A549 (cell line): ENCODE measurements around the gene BCL2. TPM values are rescaled to one million over a fixed set of nuclear protein-coding genes. Genes with fewer than 3 reads are reported as not detected.

ENCODE experiments used
- ATAC-seq, 2 experiments: fragments of 200-7000 bp in 1 of 2; fragments of >200 bp in 1 of 2; cut with Nextera tagmentation in 1 of 2; cut with Tn5 transposase in 1 of 2; 3 replicates each; pipeline versions ENCODE4 v1.8.0 to v1.9.1; 2018 to 2020; ENCODE audit warnings: mild to moderate bottlenecking in 1 of 2, moderate library complexity in 1 of 2
- CTCF ChIA-PET: fragments of 300-600 bp; sonication (Branson Sonifier 250); formaldehyde crosslinking; extraction: SDS; loops from one replicate; lab custom pipeline; 2021; ENCODE audit warnings: antibody characterized with exemption, inconsistent platforms; lab: Yijun Ruan, JAX
- POLR2A ChIA-PET: fragments of 350-600 bp; formaldehyde crosslinking; extraction: SDS; loops from one replicate; lab custom pipeline; 2021; ENCODE audit warnings: antibody characterized with exemption, inconsistent platforms; lab: Yijun Ruan, JAX
- DNase-seq, 2 experiments: peaks; one replicate each; pipeline versions ENCODE4 v3.0.0 to v3.0.0-alpha.2; 2011 to 2016; ENCODE audit warnings: low read depth in 1 of 2, low spot score in 1 of 2
- FAIRE-seq: peaks from 2 replicates; lab custom pipeline; 2011; peaks lifted over from hg19 to GRCh38; lab: Jason Lieb, UNC
- H3K27ac ChIP-seq, 2 experiments: fragments of >200 bp; sonication (Bioruptor Twin); formaldehyde crosslinking; 3 replicates each; pipeline ENCODE4 v1.5.1; 2016 to 2017
- H3K4me1 ChIP-seq: fragments of >200 bp; sonication (Bioruptor Twin); formaldehyde crosslinking; 3 replicates; pipeline ENCODE4 v1.6.1; 2016
- H3K4me2 ChIP-seq: fragments of >200 bp; sonication (Bioruptor Twin); formaldehyde crosslinking; 3 replicates; pipeline ENCODE4 v1.6.1; 2016
- H3K4me3 ChIP-seq: fragments of >200 bp; sonication (Bioruptor Twin); formaldehyde crosslinking; 3 replicates; pipeline ENCODE4 v1.5.1; 2016
- H3K9me3 ChIP-seq: fragments of >200 bp; sonication (Bioruptor Twin); formaldehyde crosslinking; 3 replicates; pipeline ENCODE4 v1.6.1; 2016
- BHLHE40 ChIP-seq: IDR thresholded peaks from 2 replicates; pipeline ENCODE4 v1.6.1; 2012; ENCODE audit warnings: low read depth, low read length, inconsistent platforms
- CBX2 ChIP-seq: fragments of 200-600 bp; sonication (generic); IDR thresholded peaks from 2 replicates; pipeline ENCODE4 v1.6.1; 2016; ENCODE audit warnings: low read depth, mild to moderate bottlenecking, borderline replicate concordance
- CHD2 ChIP-seq: fragments of 150-350 bp; IDR thresholded peaks from 2 replicates; pipeline ENCODE4 v1.6.1; 2014; ENCODE audit warnings: low read length; ENCODE audit not compliant: partially characterized antibody
- EHF ChIP-seq: fragments of 250-450 bp; sonication (Bioruptor Pico); IDR thresholded peaks from 2 replicates; pipeline ENCODE4 v1.5.0; 2020; ENCODE audit warnings: mild to moderate bottlenecking
- EHMT2 ChIP-seq: fragments of 200-600 bp; sonication (generic); IDR thresholded peaks from 2 replicates; pipeline ENCODE4 v1.6.1; 2016; ENCODE audit warnings: antibody characterized with exemption, low read depth, mild to moderate bottlenecking, moderate library complexity
- EP300 ChIP-seq, 2 experiments: fragments of >200 bp; sonication (Bioruptor Twin); formaldehyde crosslinking; IDR thresholded peaks; 2 replicates in 1 of 2; 3 replicates in 1 of 2; pipeline ENCODE4 v1.6.1; 2016 to 2017
- ESRRA ChIP-seq: fragments of 150-350 bp; IDR thresholded peaks from 2 replicates; pipeline ENCODE4 v1.6.1; 2014; ENCODE audit warnings: mild to moderate bottlenecking, low read length, borderline replicate concordance
- FOXS1 ChIP-seq: fragments of 250-450 bp; sonication (Bioruptor Pico); IDR thresholded peaks from 2 replicates; pipeline ENCODE4 v1.5.0; 2020; ENCODE audit warnings: mild to moderate bottlenecking, moderate library complexity
- GATA3 ChIP-seq: IDR thresholded peaks from 2 replicates; pipeline ENCODE4 v1.6.1; 2012; ENCODE audit warnings: borderline replicate concordance
- HDAC2 ChIP-seq: fragments of 200-600 bp; sonication (generic); IDR thresholded peaks from 2 replicates; pipeline ENCODE4 v1.6.1; 2016
- HEYL ChIP-seq: fragments of 250-450 bp; sonication (Bioruptor Pico); IDR thresholded peaks from 2 replicates; pipeline ENCODE4 v1.8.0; 2021; ENCODE audit warnings: mild to moderate bottlenecking, moderate library complexity
- HOXA7 ChIP-seq: fragments of 250-450 bp; sonication (Bioruptor Pico); IDR thresholded peaks from 2 replicates; pipeline ENCODE4 v1.5.0; 2020; ENCODE audit warnings: mild to moderate bottlenecking, moderate library complexity
- HOXB13 ChIP-seq: fragments of 250-450 bp; sonication (Bioruptor Pico); IDR thresholded peaks from 2 replicates; pipeline ENCODE4 v1.5.0; 2020; ENCODE audit warnings: low read depth, mild to moderate bottlenecking, moderate library complexity
- HOXB5 ChIP-seq: fragments of 250-450 bp; sonication (Bioruptor Pico); IDR thresholded peaks from 2 replicates; pipeline ENCODE4 v1.5.0; 2020; ENCODE audit warnings: mild to moderate bottlenecking, moderate library complexity
- KDM1A ChIP-seq: fragments of 200-600 bp; sonication (generic); IDR thresholded peaks from 2 replicates; pipeline ENCODE4 v1.6.1; 2016; ENCODE audit warnings: low read depth, mild to moderate bottlenecking
- MYC ChIP-seq: IDR thresholded peaks from 2 replicates; pipeline ENCODE4 v1.6.1; 2012; ENCODE audit warnings: mild to moderate bottlenecking, inconsistent platforms, low read length, improper control_type of control experiment, borderline replicate concordance
- NPAS2 ChIP-seq: fragments of 250-450 bp; sonication (Bioruptor Pico); IDR thresholded peaks from 2 replicates; pipeline ENCODE4 v1.8.0; 2022; ENCODE audit warnings: mild to moderate bottlenecking, moderate library complexity, borderline replicate concordance
- NR3C1 ChIP-seq: fragments of >200 bp; sonication (Bioruptor Twin); formaldehyde crosslinking; IDR thresholded peaks from 3 replicates; pipeline ENCODE4 v1.6.1; 2017
- POLR2A ChIP-seq: IDR thresholded peaks from 2 replicates; pipeline ENCODE4 v1.6.1; 2012; ENCODE audit warnings: mild to moderate bottlenecking, low read length
- RAD21 ChIP-seq, 2 experiments: fragments of >200 bp in 1 of 2; sonication (Bioruptor Twin) in 1 of 2; formaldehyde crosslinking in 1 of 2; IDR thresholded peaks in 1 of 2; conservative IDR thresholded peaks in 1 of 2; 2 replicates in 1 of 2; 3 replicates in 1 of 2; pipeline ENCODE4 v1.6.1; 2012 to 2018; ENCODE audit warnings: inconsistent platforms in 1 of 2
- RARB ChIP-seq: fragments of 250-450 bp; sonication (Bioruptor Pico); IDR thresholded peaks from 2 replicates; pipeline ENCODE4 v1.8.0; 2021; ENCODE audit warnings: mild to moderate bottlenecking, moderate library complexity
- RCOR1 ChIP-seq: fragments of 150-350 bp; IDR thresholded peaks from 2 replicates; pipeline ENCODE4 v1.6.1; 2014; ENCODE audit warnings: antibody characterized with exemption, low read length, low read depth
- RFX5 ChIP-seq: fragments of 450-650 bp; IDR thresholded peaks from 2 replicates; pipeline ENCODE4 v1.7.1; 2014; ENCODE audit warnings: antibody characterized with exemption, mild to moderate bottlenecking, moderate library complexity
- RNF2 ChIP-seq: fragments of 200-600 bp; sonication (generic); IDR thresholded peaks from 2 replicates; pipeline ENCODE4 v1.6.1; 2016; ENCODE audit warnings: low read depth, mild to moderate bottlenecking, antibody characterized with exemption, moderate library complexity, borderline replicate concordance
- SMC3 ChIP-seq: fragments of >200 bp; sonication (Bioruptor Twin); formaldehyde crosslinking; IDR thresholded peaks from 3 replicates; pipeline ENCODE4 v1.6.1; 2018; ENCODE audit warnings: inconsistent platforms
- SREBF2 ChIP-seq: fragments of 450-650 bp; IDR thresholded peaks from 2 replicates; pipeline ENCODE4 v1.6.1; 2014; ENCODE audit warnings: mild to moderate bottlenecking, moderate library complexity
- TP53 ChIP-seq: fragments of 250-450 bp; sonication (Bioruptor Pico); IDR thresholded peaks from 2 replicates; pipeline ENCODE4 v1.5.0; 2021; ENCODE audit warnings: mild to moderate bottlenecking, moderate library complexity
- ZC3H11A ChIP-seq: fragments of 450-650 bp; IDR thresholded peaks from 2 replicates; pipeline ENCODE4 v1.6.1; 2014; ENCODE audit warnings: antibody characterized with exemption, mild to moderate bottlenecking
- ZNF302 ChIP-seq: fragments of 250-450 bp; sonication (Bioruptor Pico); IDR thresholded peaks from 2 replicates; pipeline ENCODE4 v1.9.0; 2021; ENCODE audit warnings: inconsistent platforms, mild to moderate bottlenecking, moderate library complexity
- WGBS: methylation state at CpG from one replicate; pipeline ENCODE4 v1.1.6; 2017; ENCODE audit errors: missing lambda C conversion rate; 5-methylcytosine and 5-hydroxymethylcytosine counted together
- polyA plus RNA-seq, 4 experiments: library from polyadenylated mRNA; depleted of rRNA in 3 of 4; stranded (reverse); fragments of >200 nt; fragmentation: RNase III in 1 of 4; extraction: RNeasy Plus Mini Kit Qiagen cat#74134 plus additional on column Dnase treatment in 1 of 4; gene quantifications; 2 replicates in 3 of 4; 3 replicates in 1 of 4; pipeline ENCODE4 v1.2.3, GENCODE V29; 2011 to 2017
- TF ChIP-seq, protein P1 (sequence below): fragments of >200 bp; sonication (Bioruptor Twin); formaldehyde crosslinking; IDR thresholded peaks from 3 replicates; pipeline ENCODE4 v1.6.1; 2016
- TF ChIP-seq, protein P2 (sequence below): fragments of >200 bp; sonication (Bioruptor Twin); formaldehyde crosslinking; IDR thresholded peaks from 2 replicates; pipeline ENCODE4 v1.6.1; 2016
- TF ChIP-seq, protein P3 (sequence below): fragments of 150-350 bp; IDR thresholded peaks from 2 replicates; pipeline ENCODE4 v1.6.1; 2014; ENCODE audit warnings: low read depth, mild to moderate bottlenecking, low read length
- TF ChIP-seq, protein P4 (sequence below): fragments of 200-600 bp; sonication (generic); IDR thresholded peaks from 2 replicates; pipeline ENCODE4 v1.6.1; 2016; ENCODE audit warnings: antibody characterized with exemption, mild to moderate bottlenecking, moderate library complexity

The BCL2 gene
- polyA plus RNA-seq, 2 of the 4 experiments (the other 2 are of a cell fraction): 0.50 to 0.61 TPM

DNA sequence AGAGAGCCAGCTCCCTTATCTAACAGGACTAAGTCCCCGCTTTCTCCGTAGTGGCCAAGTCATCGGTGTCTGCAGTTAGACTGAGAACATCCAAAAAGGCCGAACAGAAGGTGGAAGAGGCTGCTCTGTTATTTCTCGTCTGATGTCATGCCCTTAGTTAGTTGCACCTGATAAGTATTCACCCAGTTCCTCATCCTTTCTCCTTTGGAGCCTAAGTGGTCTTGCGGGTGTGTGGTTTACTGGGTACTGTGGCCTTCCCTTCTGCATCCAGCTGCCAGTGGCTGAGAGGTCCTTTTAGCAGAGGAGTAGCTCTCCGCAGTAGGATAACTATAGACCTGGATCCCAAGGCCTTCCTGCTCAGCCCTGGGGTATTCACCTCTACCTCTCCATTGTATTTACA, 211.6 kb downstream of the BCL2 start:
- Histone ChIP-seq H3K4me2 (no peak overlapping the region), H3K27ac (no peak overlapping the region), H3K4me1 (no peaks in the 10 kb centered on the region), H3K9me3 (no peaks in the 10 kb centered on the region), H3K4me3 (no peak overlapping the region)
- 73% methylated on average over 7 of the region's 7 CpGs for WGBS
- no peak for TF ChIP-seq FOXS1 (CRISPR knock-in tag)
- TF ChIP-seq SMC3: no peak
- no peak for TF ChIP-seq HOXB5 (CRISPR knock-in tag)
- TF ChIP-seq CHD2: no peak
- no peak for TF ChIP-seq HOXB13 (CRISPR knock-in tag)
- no peak for TF ChIP-seq HEYL (CRISPR knock-in tag)
- no peak for TF ChIP-seq RCOR1
- TF ChIP-seq GATA3: no peak
- TF ChIP-seq ZNF302 (CRISPR knock-in tag): no peak
- no peak for TF ChIP-seq NR3C1
- TF ChIP-seq SREBF2: no peak
- no peak for TF ChIP-seq EHF (CRISPR knock-in tag)
- TF ChIP-seq CBX2: no peak
- TF ChIP-seq, protein P1, sequence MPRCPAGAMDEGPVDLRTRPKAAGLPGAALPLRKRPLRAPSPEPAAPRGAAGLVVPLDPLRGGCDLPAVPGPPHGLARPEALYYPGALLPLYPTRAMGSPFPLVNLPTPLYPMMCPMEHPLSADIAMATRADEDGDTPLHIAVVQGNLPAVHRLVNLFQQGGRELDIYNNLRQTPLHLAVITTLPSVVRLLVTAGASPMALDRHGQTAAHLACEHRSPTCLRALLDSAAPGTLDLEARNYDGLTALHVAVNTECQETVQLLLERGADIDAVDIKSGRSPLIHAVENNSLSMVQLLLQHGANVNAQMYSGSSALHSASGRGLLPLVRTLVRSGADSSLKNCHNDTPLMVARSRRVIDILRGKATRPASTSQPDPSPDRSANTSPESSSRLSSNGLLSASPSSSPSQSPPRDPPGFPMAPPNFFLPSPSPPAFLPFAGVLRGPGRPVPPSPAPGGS: no peak
- no peak for TF ChIP-seq EHMT2
- TF ChIP-seq NPAS2 (CRISPR knock-in tag): no peak
- no peak for TF ChIP-seq TP53 (CRISPR knock-in tag)
- no peak for TF ChIP-seq MYC
- TF ChIP-seq ESRRA: no peak
- no peak for TF ChIP-seq ZC3H11A
- FAIRE-seq (no peak), ATAC-seq (no peak), DNase-seq (no peak)
- CTCF ChIA-PET: interaction anchor here (0.7 kb wide), 1 partner anchor 12 kb away, joined by 3 read pairs; no protein-coding TSS in a partner anchor
- POLR2A ChIA-PET: no interaction called here

DNA sequence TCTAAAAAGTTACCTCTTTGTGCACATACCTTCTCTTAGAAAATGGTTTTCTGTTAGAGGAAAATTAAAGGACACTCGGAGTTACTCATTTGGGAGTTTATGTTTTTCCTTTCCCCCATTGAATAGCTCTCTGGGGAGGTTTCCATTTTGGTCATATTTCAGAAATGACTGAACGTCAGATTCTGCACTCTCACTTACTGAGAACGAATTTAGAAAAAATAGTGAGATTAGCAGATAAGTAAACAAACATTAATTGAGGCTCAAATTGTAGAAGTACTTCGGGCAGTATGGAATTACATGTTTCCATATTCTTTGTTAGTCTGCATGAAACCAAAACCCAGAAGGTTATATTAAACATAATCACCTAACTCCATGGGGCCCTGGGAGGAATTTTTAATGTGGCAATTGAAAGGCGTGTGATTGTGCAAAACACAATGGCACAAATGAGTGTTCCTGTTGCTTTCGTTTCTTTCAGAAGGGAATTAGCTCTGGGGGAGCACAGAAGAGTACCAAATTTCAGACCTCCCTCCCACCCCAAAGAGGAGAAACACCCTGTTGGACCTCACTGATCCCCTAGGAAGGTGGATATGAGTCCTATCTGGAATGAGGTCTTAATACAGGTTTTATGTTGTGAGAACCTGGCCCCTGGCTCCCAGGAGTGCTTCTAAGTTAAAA, 212.3 kb downstream of the BCL2 start:
- ChIA-PET CTCF (interaction anchor here (0.7 kb wide), 1 partner anchor 13 kb away, joined by 3 read pairs; no protein-coding TSS in a partner anchor), POLR2A (no interaction called here)
- WGBS: 42% methylated on average over 6 of the region's 6 CpGs
- FAIRE-seq (no peak), ATAC-seq (no peak)
- no peaks in the 10 kb centered on the region for H3K9me3 ChIP-seq
- H3K27ac ChIP-seq: no peak overlapping the region
- TF ChIP-seq BHLHE40 (no peak), SMC3 (no peak), RNF2 (no peak), HOXB5 (CRISPR knock-in tag) (no peak), HDAC2 (no peak), RAD21 (conservative IDR thresholded peaks at IDR 0.05 in 1 of 2, IDR thresholded peaks at IDR 0.05 in 1 of 2) (no peak), TP53 (CRISPR knock-in tag) (no peak), RFX5 (no peak), EP300 (IDR thresholded peaks at IDR 0.05) (no peak), EHF (CRISPR knock-in tag) (no peak), POLR2A (no peak), RARB (CRISPR knock-in tag) (no peak), SREBF2 (no peak), HOXA7 (no peak), KDM1A (no peak)
- TF ChIP-seq, protein P2, sequence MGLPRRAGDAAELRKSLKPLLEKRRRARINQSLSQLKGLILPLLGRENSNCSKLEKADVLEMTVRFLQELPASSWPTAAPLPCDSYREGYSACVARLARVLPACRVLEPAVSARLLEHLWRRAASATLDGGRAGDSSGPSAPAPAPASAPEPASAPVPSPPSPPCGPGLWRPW: no peak
- TF ChIP-seq, protein P3, sequence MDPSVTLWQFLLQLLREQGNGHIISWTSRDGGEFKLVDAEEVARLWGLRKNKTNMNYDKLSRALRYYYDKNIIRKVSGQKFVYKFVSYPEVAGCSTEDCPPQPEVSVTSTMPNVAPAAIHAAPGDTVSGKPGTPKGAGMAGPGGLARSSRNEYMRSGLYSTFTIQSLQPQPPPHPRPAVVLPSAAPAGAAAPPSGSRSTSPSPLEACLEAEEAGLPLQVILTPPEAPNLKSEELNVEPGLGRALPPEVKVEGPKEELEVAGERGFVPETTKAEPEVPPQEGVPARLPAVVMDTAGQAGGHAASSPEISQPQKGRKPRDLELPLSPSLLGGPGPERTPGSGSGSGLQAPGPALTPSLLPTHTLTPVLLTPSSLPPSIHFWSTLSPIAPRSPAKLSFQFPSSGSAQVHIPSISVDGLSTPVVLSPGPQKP: no peak
- TF ChIP-seq, protein P4, sequence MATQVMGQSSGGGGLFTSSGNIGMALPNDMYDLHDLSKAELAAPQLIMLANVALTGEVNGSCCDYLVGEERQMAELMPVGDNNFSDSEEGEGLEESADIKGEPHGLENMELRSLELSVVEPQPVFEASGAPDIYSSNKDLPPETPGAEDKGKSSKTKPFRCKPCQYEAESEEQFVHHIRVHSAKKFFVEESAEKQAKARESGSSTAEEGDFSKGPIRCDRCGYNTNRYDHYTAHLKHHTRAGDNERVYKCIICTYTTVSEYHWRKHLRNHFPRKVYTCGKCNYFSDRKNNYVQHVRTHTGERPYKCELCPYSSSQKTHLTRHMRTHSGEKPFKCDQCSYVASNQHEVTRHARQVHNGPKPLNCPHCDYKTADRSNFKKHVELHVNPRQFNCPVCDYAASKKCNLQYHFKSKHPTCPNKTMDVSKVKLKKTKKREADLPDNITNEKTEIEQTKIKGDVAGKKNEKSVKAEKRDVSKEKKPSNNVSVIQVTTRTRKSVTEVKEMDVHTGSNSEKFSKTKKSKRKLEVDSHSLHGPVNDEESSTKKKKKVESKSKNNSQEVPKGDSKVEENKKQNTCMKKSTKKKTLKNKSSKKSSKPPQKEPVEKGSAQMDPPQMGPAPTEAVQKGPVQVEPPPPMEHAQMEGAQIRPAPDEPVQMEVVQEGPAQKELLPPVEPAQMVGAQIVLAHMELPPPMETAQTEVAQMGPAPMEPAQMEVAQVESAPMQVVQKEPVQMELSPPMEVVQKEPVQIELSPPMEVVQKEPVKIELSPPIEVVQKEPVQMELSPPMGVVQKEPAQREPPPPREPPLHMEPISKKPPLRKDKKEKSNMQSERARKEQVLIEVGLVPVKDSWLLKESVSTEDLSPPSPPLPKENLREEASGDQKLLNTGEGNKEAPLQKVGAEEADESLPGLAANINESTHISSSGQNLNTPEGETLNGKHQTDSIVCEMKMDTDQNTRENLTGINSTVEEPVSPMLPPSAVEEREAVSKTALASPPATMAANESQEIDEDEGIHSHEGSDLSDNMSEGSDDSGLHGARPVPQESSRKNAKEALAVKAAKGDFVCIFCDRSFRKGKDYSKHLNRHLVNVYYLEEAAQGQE: no peak
- TF ChIP-seq, all 56 proteins: peak for 0
- H3K4me3 ChIP-seq: no peak overlapping the region
- H3K4me1 ChIP-seq: no peaks in the 10 kb centered on the region
- H3K4me2 ChIP-seq: no peak overlapping the region
- no peak for DNase-seq
